Left ventricle myocardium superior (tissue), 1 donor: Measurements from ENCODE around the gene KIF20B. TPM values are rescaled to one million over a fixed set of nuclear protein-coding genes. Genes with fewer than 3 reads are reported as not detected.

Experiments
- ATAC-seq: fragments of 200-7000 bp; cut with Tn5 transposase; one replicate; pipeline ENCODE4 v1.9.1; 2020; ENCODE audit warnings: mild to moderate bottlenecking, moderate library complexity
- DNase-seq: peaks from one replicate; pipeline ENCODE4 v3.0.0-alpha.2; 2020
- intact Hi-C: fragments of 100-400 bp; cut with micrococcal nuclease; formaldehyde crosslinking; loops from one replicate; pipeline ENCODE4 v1.11.0; 2022
- total RNA-seq: library from RNA; stranded (reverse); fragmentation: NEBNext Ultra II Directional; extraction: Animal tissue kit (Norgen Biotek cat#: 25700); gene quantifications from one replicate; pipeline ENCODE4 v1.2.1, GENCODE V29; 2021
- donor health status: DM: no; HTN: yes; CAD: no; lungs with severe emphysema.

KIF20B gene
- total RNA-seq, 1 donor from 2014 or later: 3.7 TPM

GRCh38 chr10:89679986-89680385, 21.4 kb upstream of the KIF20B start:
- DNase-seq (no peak), ATAC-seq (no peak)
- intact Hi-C loops: no loop called here

GRCh38 chr10:89683883-89684282, 17.5 kb upstream of the KIF20B start:
- intact Hi-C loops: no loop called here
- ATAC-seq (no peak), DNase-seq (no peak)

DNA sequence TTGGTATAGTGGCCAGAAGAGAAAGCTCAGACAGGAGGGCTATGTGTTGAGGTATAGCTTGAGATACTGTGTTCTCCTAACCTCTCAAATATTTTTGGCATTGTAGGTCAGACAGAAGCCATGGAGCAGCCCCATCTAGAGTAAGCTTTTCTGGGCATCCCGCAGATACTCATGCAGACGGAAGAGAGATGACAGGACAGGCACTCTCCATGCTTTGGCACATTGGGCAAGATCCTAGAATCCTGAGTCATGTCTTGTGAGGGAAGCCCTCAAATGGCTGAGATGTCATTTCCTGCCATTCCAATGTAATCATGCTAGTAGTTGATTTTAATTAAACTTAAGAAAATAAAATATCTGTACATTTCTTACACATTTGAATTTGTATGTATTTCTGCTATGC, 16.8 kb upstream of the KIF20B start:
- ATAC-seq (no peak), DNase-seq (no peak)
- intact Hi-C loops: no loop called here

DNA sequence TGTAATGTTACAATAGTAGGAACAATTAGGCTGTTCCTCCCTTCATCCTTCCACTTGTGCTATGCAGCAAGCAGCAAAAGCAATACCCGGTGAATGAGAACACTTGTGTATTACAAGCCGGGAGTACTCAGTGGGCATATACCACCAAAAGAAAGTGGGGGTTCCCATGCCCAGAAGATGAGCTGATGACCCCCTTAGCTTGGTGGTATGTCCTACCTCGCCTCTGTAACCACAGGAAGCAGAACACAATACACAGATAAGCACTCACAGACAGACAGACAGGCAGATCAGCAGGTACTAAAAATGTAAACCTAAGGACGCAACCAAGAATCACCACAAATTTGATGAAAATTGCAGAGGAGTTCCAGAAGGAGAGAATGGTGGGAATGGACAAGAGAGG, 15.5 kb upstream of the KIF20B start:
- intact Hi-C loops: no loop called here
- DNase-seq (no peak), ATAC-seq (no peak)

- ATAC-seq: no peak
- DNase-seq: no peak
- intact Hi-C loops: no loop called here
These were observed 11.4 kb upstream of the KIF20B start for GRCh38 chr10:89690027-89690426.

GRCh38 chr10:89692416-89692815, 9.0 kb upstream of the KIF20B start:
- no peak for DNase-seq
- ATAC-seq: no peak
- intact Hi-C loops: no loop called here

- intact Hi-C loops: no loop called here
- DNase-seq: no peak
- no peak for ATAC-seq
These were observed 8.2 kb upstream of the KIF20B start for GRCh38 chr10:89693176-89693575.

DNA sequence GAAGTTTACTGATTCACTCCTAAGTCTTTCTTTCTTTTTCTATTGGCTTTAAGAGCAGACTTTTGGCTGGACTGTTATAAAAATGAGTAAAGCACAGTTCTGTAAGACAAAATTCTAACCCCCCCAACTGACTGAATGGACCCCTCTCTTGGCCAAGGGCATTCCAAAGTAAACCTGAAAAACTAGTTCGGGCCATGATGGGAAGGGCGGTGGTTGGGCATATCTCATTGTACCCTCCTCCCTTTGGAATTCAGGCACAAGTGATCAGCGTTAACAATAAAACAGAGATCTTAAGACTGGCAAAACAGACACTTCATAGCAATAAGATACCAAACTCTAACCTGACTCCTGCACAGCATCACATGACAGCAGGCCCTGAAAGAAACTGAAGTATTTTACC, 6.1 kb upstream of the KIF20B start:
- DNase-seq (no peak), ATAC-seq (no peak)
- intact Hi-C loops: no loop called here

GRCh38 chr10:89697946-89698345, 3.4 kb upstream of the KIF20B start:
- DNase-seq (no peak), ATAC-seq (no peak)
- intact Hi-C loops: no loop called here

- intact Hi-C loops: no loop called here
- DNase-seq: no peak
- ATAC-seq: no peak
These were observed 1.8 kb upstream of the KIF20B start for GRCh38 chr10:89699581-89700064.

- intact Hi-C loops: no loop called here
- no peak for ATAC-seq
- no peak for DNase-seq
These were observed 508 bp upstream of the KIF20B start for GRCh38 chr10:89700923-89701241.

GRCh38 chr10:89702121-89702480, 711 bp downstream of the KIF20B start:
- no peak for ATAC-seq
- intact Hi-C loops: no loop called here
- no peak for DNase-seq

- no peak for DNase-seq
- intact Hi-C loops: no loop called here
- no peak for ATAC-seq
These were observed 4.1 kb downstream of the KIF20B start for GRCh38 chr10:89705466-89705865.

DNA sequence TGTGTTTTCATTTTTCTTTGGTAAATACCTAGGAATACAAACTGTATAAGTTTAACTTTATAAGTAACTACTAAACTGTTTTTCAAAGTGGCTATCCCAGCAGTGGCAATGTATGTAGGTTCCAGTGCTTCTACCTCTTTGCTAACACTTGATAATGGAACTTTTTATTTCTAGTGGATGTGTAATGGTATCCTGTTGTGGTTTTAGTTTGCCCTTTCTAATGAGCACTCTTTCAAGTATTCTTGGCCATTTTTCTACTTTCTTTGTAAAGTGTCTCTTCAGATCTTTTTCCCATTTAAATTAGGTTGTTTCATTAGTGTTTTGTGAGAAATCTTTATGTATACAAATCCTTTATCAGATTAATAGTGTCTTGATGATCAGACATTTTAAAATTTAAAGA, 4.6 kb downstream of the KIF20B start:
- intact Hi-C loops: no loop called here

GRCh38 chr10:89707372-89707771, 6.0 kb downstream of the KIF20B start:
- DNase-seq (no peak), ATAC-seq (no peak)
- intact Hi-C loops: no loop called here

More for the DNA sequence above, 4.6 kb downstream of the KIF20B start:
- no peak for ATAC-seq
- DNase-seq: no peak

DNA sequence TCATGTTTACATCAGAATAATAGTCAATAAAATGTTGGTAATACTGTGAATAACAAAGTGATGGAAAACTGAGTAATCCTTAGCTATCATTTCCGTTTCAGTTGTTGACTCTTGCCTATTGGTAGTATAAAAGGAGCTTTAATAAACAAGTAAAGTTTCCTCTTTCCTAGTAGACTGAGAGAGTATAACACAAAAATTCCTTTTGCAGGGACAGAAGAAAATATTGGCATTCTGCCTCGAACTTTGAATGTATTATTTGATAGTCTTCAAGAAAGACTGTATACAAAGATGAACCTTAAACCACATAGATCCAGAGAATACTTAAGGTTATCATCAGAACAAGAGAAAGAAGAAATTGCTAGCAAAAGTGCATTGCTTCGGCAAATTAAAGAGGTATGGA, 9.4 kb downstream of the KIF20B start:
- no peak for ATAC-seq
- DNase-seq: no peak
- intact Hi-C loops: no loop called here

DNA sequence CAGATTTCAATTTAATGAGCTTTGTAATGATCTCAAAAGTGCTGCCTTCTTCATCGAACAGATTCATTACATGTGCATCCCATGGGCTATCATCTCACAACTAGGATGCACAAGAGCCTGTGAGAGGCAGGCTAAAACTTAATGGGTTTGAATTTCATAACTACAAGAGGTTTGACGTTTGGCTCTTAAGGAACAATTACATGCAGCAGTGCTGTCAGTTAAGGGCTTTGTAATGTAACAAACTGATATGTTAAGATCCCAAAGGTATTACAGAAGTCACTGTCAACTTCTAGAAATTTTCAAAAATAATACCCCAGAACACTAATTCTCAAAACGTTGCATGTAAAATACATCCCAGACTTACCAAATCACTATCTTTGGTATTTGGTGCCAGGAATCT, 33.2 kb downstream of the KIF20B start:
- DNase-seq: no peak
- no peak for ATAC-seq
- intact Hi-C loops: no loop called here

DNA sequence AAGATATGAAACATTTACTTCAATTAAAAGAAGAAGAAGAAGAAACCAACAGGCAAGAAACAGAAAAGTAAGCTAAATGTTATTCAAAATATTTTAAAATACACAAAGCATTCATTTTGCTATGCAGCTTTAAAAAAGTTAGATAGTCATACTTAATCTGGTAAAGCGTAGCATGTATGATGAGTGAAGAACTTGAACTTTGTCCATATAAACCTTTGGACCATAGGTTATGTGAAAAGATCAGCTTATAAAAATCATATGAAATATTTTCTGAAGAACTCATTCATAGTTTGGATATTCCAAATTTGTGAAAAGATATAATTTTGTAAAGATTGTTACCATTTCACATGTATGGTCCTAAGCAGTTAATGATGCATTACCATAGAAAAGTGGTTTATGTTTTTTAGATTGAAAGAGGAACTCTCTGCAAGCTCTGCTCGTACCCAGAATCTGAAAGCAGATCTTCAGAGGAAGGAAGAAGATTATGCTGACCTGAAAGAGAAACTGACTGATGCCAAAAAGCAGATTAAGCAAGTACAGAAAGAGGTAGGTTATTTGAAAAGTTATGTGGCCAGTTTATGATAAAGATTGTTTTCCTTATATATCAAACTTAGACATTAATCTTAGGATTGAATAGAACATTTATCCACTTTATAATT, 37.3 kb downstream of the KIF20B start:
- intact Hi-C loops: no loop called here
- no peak for DNase-seq
- no peak for ATAC-seq

DNA sequence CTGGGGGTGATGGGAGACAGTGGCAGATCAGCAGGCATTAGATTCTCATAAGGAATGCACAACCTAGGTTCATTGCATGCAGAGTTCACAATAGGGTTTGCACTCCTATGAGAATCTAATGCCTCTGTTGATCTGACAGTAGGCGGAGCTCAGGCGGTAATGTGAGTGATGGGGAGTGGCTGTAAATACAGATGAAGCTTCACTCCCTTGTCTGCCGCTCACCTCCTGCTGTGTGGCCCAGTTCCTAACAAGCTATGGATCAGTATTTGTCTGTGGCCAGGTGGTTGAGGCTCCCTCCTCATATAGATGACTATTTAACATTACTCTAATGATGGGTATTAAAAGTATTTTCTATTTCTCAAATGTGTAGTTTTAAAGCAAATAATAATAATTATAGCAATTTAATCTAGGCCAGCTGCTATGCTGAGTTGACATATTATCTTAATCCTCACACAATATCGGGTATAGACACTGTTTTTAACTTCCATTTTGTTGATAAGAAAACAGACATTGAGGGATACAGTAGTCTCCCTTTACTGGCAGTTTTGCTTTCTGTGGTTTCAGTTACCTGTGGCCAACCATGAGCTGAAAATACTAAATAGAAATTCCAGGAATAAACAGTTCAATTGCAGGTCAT, 39.9 kb downstream of the KIF20B start:
- intact Hi-C loops: no loop called here
- ATAC-seq: no peak
- no peak for DNase-seq

GRCh38 chr10:89744026-89744425, 42.6 kb downstream of the KIF20B start:
- DNase-seq (no peak), ATAC-seq (no peak)
- intact Hi-C loops: no loop called here

GRCh38 chr10:89745903-89746302, 44.5 kb downstream of the KIF20B start:
- no peak for DNase-seq
- no peak for ATAC-seq
- intact Hi-C loops: no loop called here
